ENCODE data around the gene SLC48A1.

Gene SLC48A1

GRCh38 chr12:47791351-47791746 lies 18.3 kb downstream of the SLC48A1 start:
- no peaks in the 10 kb centered on the region for H3K9me3 ChIP-seq (ENCODE audit: control insufficient read depth in 1 of 2, low read length in 2 of 2)
- H3K4me1 ChIP-seq (ENCODE audit: control insufficient read depth in 1 of 2, insufficient read depth in 2 of 2, low read length in 2 of 2): no peaks in the 10 kb centered on the region
- no peak overlapping the region for H3K27ac ChIP-seq (ENCODE audit: low read length)
- no peak overlapping the region for H3K4me3 ChIP-seq (ENCODE audit: low read depth in 1 of 2, low read length in 2 of 2)
- no peaks in the 10 kb centered on the region for H3K27me3 ChIP-seq (ENCODE audit: low read depth, low read length)
- peaks cover 62 to 97% of the 10 kb centered on the region in 2 donors for H3K36me3 ChIP-seq (ENCODE audit: control insufficient read depth in 1 of 2, insufficient read depth in 2 of 2, low read length in 2 of 2)

GRCh38 chr12:47791874-47792273 lies 18.8 kb downstream of the SLC48A1 start:
- Histone ChIP-seq H3K36me3 (ENCODE audit: control insufficient read depth in 1 of 2, insufficient read depth in 2 of 2, low read length in 2 of 2) (peaks cover 57 to 97% of the 10 kb centered on the region in 2 donors), H3K4me3 (ENCODE audit: low read depth in 1 of 2, low read length in 2 of 2) (no peak overlapping the region), H3K27me3 (ENCODE audit: low read depth, low read length) (no peaks in the 10 kb centered on the region), H3K27ac (ENCODE audit: low read length) (no peak overlapping the region), H3K9me3 (ENCODE audit: control insufficient read depth in 1 of 2, low read length in 2 of 2) (no peaks in the 10 kb centered on the region), H3K4me1 (ENCODE audit: control insufficient read depth in 1 of 2, insufficient read depth in 2 of 2, low read length in 2 of 2) (no peaks in the 10 kb centered on the region)

GRCh38 chr12:47793015-47793681 lies 20.1 kb downstream of the SLC48A1 start:
- no peaks in the 10 kb centered on the region for H3K9me3 ChIP-seq (ENCODE audit: control insufficient read depth in 1 of 2, low read length in 2 of 2)
- peaks cover 53 to 89% of the 10 kb centered on the region in 2 donors for H3K36me3 ChIP-seq (ENCODE audit: control insufficient read depth in 1 of 2, insufficient read depth in 2 of 2, low read length in 2 of 2)
- H3K4me3 ChIP-seq (ENCODE audit: low read depth in 1 of 2, low read length in 2 of 2): no peak overlapping the region
- H3K4me1 ChIP-seq (ENCODE audit: control insufficient read depth in 1 of 2, insufficient read depth in 2 of 2, low read length in 2 of 2): no peaks in the 10 kb centered on the region
- H3K27ac ChIP-seq (ENCODE audit: low read length): no peak overlapping the region
- H3K27me3 ChIP-seq (ENCODE audit: low read depth, low read length): no peaks in the 10 kb centered on the region

- no peak overlapping the region for H3K4me3 ChIP-seq (ENCODE audit: low read depth in 1 of 2, low read length in 2 of 2)
- H3K4me1 ChIP-seq (ENCODE audit: control insufficient read depth in 1 of 2, insufficient read depth in 2 of 2, low read length in 2 of 2): peaks cover 1 to 15% of the 10 kb centered on the region in 2 donors
- H3K27me3 ChIP-seq (ENCODE audit: low read depth, low read length): no peaks in the 10 kb centered on the region
- no peaks in the 10 kb centered on the region for H3K9me3 ChIP-seq (ENCODE audit: control insufficient read depth in 1 of 2, low read length in 2 of 2)
- H3K27ac ChIP-seq (ENCODE audit: low read length): no peak overlapping the region
- peaks cover 38 to 80% of the 10 kb centered on the region in 2 donors for H3K36me3 ChIP-seq (ENCODE audit: control insufficient read depth in 1 of 2, insufficient read depth in 2 of 2, low read length in 2 of 2)
Measured at GRCh38 chr12:47794679-47795078, 21.6 kb downstream of the SLC48A1 start.

- H3K27ac ChIP-seq (ENCODE audit: low read length): no peak overlapping the region
- no peaks in the 10 kb centered on the region for H3K27me3 ChIP-seq (ENCODE audit: low read depth, low read length)
- peaks cover 5 to 21% of the 10 kb centered on the region in 2 donors for H3K4me1 ChIP-seq (ENCODE audit: control insufficient read depth in 1 of 2, insufficient read depth in 2 of 2, low read length in 2 of 2)
- no peak overlapping the region for H3K4me3 ChIP-seq (ENCODE audit: low read depth in 1 of 2, low read length in 2 of 2)
- H3K9me3 ChIP-seq (ENCODE audit: control insufficient read depth in 1 of 2, low read length in 2 of 2): no peaks in the 10 kb centered on the region
- H3K36me3 ChIP-seq (ENCODE audit: control insufficient read depth in 1 of 2, insufficient read depth in 2 of 2, low read length in 2 of 2): peaks cover 35 to 74% of the 10 kb centered on the region in 2 donors
Measured at GRCh38 chr12:47795121-47795813, 22.2 kb downstream of the SLC48A1 start.

GRCh38 chr12:47795814-47796411 lies 22.9 kb downstream of the SLC48A1 start:
- Histone ChIP-seq H3K4me1 (ENCODE audit: control insufficient read depth in 1 of 2, insufficient read depth in 2 of 2, low read length in 2 of 2) (peaks cover 5 to 28% of the 10 kb centered on the region in 2 donors), H3K4me3 (ENCODE audit: low read depth in 1 of 2, low read length in 2 of 2) (no peak overlapping the region), H3K27me3 (ENCODE audit: low read depth, low read length) (no peaks in the 10 kb centered on the region), H3K9me3 (ENCODE audit: control insufficient read depth in 1 of 2, low read length in 2 of 2) (no peaks in the 10 kb centered on the region), H3K36me3 (ENCODE audit: control insufficient read depth in 1 of 2, insufficient read depth in 2 of 2, low read length in 2 of 2) (peaks cover 29 to 67% of the 10 kb centered on the region in 2 donors), H3K27ac (ENCODE audit: low read length) (no peak overlapping the region)

- H3K4me1 ChIP-seq (ENCODE audit: control insufficient read depth in 1 of 2, insufficient read depth in 2 of 2, low read length in 2 of 2): peaks cover 19 to 43% of the 10 kb centered on the region in 2 donors
- H3K27ac ChIP-seq (ENCODE audit: low read length): no peak overlapping the region
- no peak overlapping the region for H3K4me3 ChIP-seq (ENCODE audit: low read depth in 1 of 2, low read length in 2 of 2)
- H3K9me3 ChIP-seq (ENCODE audit: control insufficient read depth in 1 of 2, low read length in 2 of 2): no peaks in the 10 kb centered on the region
- H3K27me3 ChIP-seq (ENCODE audit: low read depth, low read length): no peaks in the 10 kb centered on the region
- H3K36me3 ChIP-seq (ENCODE audit: control insufficient read depth in 1 of 2, insufficient read depth in 2 of 2, low read length in 2 of 2): peaks cover 25 to 52% of the 10 kb centered on the region in 2 donors
Measured at GRCh38 chr12:47797441-47797840, 24.4 kb downstream of the SLC48A1 start.

- Histone ChIP-seq H3K27me3 (ENCODE audit: low read depth, low read length) (no peaks in the 10 kb centered on the region), H3K4me1 (ENCODE audit: control insufficient read depth in 1 of 2, insufficient read depth in 2 of 2, low read length in 2 of 2) (peaks cover 27 to 52% of the 10 kb centered on the region in 2 donors), H3K4me3 (ENCODE audit: low read depth in 1 of 2, low read length in 2 of 2) (no peak overlapping the region), H3K27ac (ENCODE audit: low read length) (no peak overlapping the region), H3K36me3 (ENCODE audit: control insufficient read depth in 1 of 2, insufficient read depth in 2 of 2, low read length in 2 of 2) (peaks cover 25 to 42% of the 10 kb centered on the region in 2 donors), H3K9me3 (ENCODE audit: control insufficient read depth in 1 of 2, low read length in 2 of 2) (no peaks in the 10 kb centered on the region)
Measured at GRCh38 chr12:47798382-47798948, 25.4 kb downstream of the SLC48A1 start.

- Histone ChIP-seq H3K27me3 (ENCODE audit: low read depth, low read length) (no peaks in the 10 kb centered on the region), H3K4me3 (ENCODE audit: low read depth in 1 of 2, low read length in 2 of 2) (no peak overlapping the region), H3K36me3 (ENCODE audit: control insufficient read depth in 1 of 2, insufficient read depth in 2 of 2, low read length in 2 of 2) (peaks cover 15 to 34% of the 10 kb centered on the region in 2 donors), H3K9me3 (ENCODE audit: control insufficient read depth in 1 of 2, low read length in 2 of 2) (no peaks in the 10 kb centered on the region), H3K27ac (ENCODE audit: low read length) (no peak overlapping the region), H3K4me1 (ENCODE audit: control insufficient read depth in 1 of 2, insufficient read depth in 2 of 2, low read length in 2 of 2) (peaks cover 37 to 62% of the 10 kb centered on the region in 2 donors)
Measured at GRCh38 chr12:47799357-47799955, 26.4 kb downstream of the SLC48A1 start.

GRCh38 chr12:47800582-47800981 lies 27.5 kb downstream of the SLC48A1 start:
- H3K27ac ChIP-seq (ENCODE audit: low read length): peak overlapping the region; percentile 24
- no peaks in the 10 kb centered on the region for H3K27me3 ChIP-seq (ENCODE audit: low read depth, low read length)
- peaks cover 47 to 74% of the 10 kb centered on the region in 2 donors for H3K4me1 ChIP-seq (ENCODE audit: control insufficient read depth in 1 of 2, insufficient read depth in 2 of 2, low read length in 2 of 2)
- peaks cover 9 to 23% of the 10 kb centered on the region in 2 donors for H3K36me3 ChIP-seq (ENCODE audit: control insufficient read depth in 1 of 2, insufficient read depth in 2 of 2, low read length in 2 of 2)
- no peak overlapping the region for H3K4me3 ChIP-seq (ENCODE audit: low read depth in 1 of 2, low read length in 2 of 2)
- no peaks in the 10 kb centered on the region for H3K9me3 ChIP-seq (ENCODE audit: control insufficient read depth in 1 of 2, low read length in 2 of 2)
